SK-N-SH treated with all-trans-retinoic acid at 6 μM for 48 hours (cell line): Measurements from ENCODE around the gene RECQL5.
A peak's percentile ranks its signal among the peaks of the same experiment; 100 is the strongest.

ENCODE experiments used
- ATAC-seq: fragments of 200-7000 bp; cut with Tn5 transposase; 3 replicates; pipeline ENCODE4 v1.9.1; 2020; ENCODE audit warnings: mild to moderate bottlenecking, moderate library complexity
- ARNTL ChIP-seq: fragments of 450-650 bp; formaldehyde crosslinking; IDR thresholded peaks from 2 replicates; pipeline ENCODE4 v1.5.0; 2020; ENCODE audit warnings: low read depth, mild to moderate bottlenecking, moderate library complexity, borderline replicate concordance
- BACH2 ChIP-seq: fragments of 250-450 bp; sonication (Bioruptor Pico); IDR thresholded peaks from 2 replicates; pipeline ENCODE4 v1.9.0; 2021; ENCODE audit warnings: mild to moderate bottlenecking, borderline replicate concordance
- CSDC2 ChIP-seq: fragments of 250-450 bp; sonication (Bioruptor Pico); IDR thresholded peaks from 2 replicates; pipeline ENCODE4 v1.5.0; 2020; ENCODE audit warnings: mild to moderate bottlenecking, moderate library complexity
- ESRRG ChIP-seq: fragments of 250-450 bp; sonication (Bioruptor Pico); IDR thresholded peaks from 2 replicates; pipeline ENCODE4 v1.6.1; 2021; ENCODE audit warnings: mild to moderate bottlenecking
- GLIS3 ChIP-seq: fragments of 250-450 bp; sonication (Bioruptor Pico); IDR thresholded peaks from 2 replicates; pipeline ENCODE4 v1.5.0; 2020; ENCODE audit warnings: mild to moderate bottlenecking, moderate library complexity
- ISL1 ChIP-seq: fragments of 250-450 bp; sonication (Bioruptor Pico); IDR thresholded peaks from 2 replicates; pipeline ENCODE4 v2.1.2; 2022; ENCODE audit warnings: mild to moderate bottlenecking, moderate library complexity
- OSR1 ChIP-seq: fragments of 250-450 bp; sonication (Bioruptor Pico); IDR thresholded peaks from 2 replicates; pipeline ENCODE4 v1.8.0; 2022; ENCODE audit warnings: moderate library complexity, mild to moderate bottlenecking, inconsistent platforms
- PATZ1 ChIP-seq: fragments of 250-450 bp; sonication (Bioruptor Pico); IDR thresholded peaks from 2 replicates; pipeline ENCODE4 v1.8.0; 2020; ENCODE audit warnings: mild to moderate bottlenecking, moderate library complexity, borderline replicate concordance
- POU6F1 ChIP-seq: fragments of 250-450 bp; sonication (Bioruptor Pico); IDR thresholded peaks from 2 replicates; pipeline ENCODE4 v1.8.0; 2021; ENCODE audit warnings: low read depth, mild to moderate bottlenecking, moderate library complexity, borderline replicate concordance
- PPARA ChIP-seq: fragments of 250-450 bp; sonication (Bioruptor Pico); IDR thresholded peaks from 2 replicates; pipeline ENCODE4 v1.5.0; 2020; ENCODE audit warnings: mild to moderate bottlenecking, borderline replicate concordance
- RARB ChIP-seq: fragments of 250-450 bp; sonication (Bioruptor Pico); IDR thresholded peaks from 2 replicates; pipeline ENCODE4 v1.8.0; 2021; ENCODE audit warnings: mild to moderate bottlenecking, moderate library complexity
- SNAI2 ChIP-seq: fragments of 250-450 bp; sonication (Bioruptor Pico); IDR thresholded peaks from 2 replicates; pipeline ENCODE4 v1.5.0; 2020; ENCODE audit warnings: mild to moderate bottlenecking, moderate library complexity
- TCF4 ChIP-seq: fragments of 250-450 bp; sonication (Bioruptor Pico); IDR thresholded peaks from 2 replicates; pipeline ENCODE4 v1.8.0; 2021; ENCODE audit warnings: mild to moderate bottlenecking, moderate library complexity, borderline replicate concordance
- TOX ChIP-seq: fragments of 250-450 bp; sonication (Bioruptor Pico); IDR thresholded peaks from 2 replicates; pipeline ENCODE4 v1.8.0; 2021; ENCODE audit warnings: mild to moderate bottlenecking, moderate library complexity, borderline replicate concordance
- TSHZ2 ChIP-seq: fragments of 250-450 bp; sonication (Bioruptor Pico); IDR thresholded peaks from 2 replicates; pipeline ENCODE4 v1.5.0; 2020; ENCODE audit warnings: mild to moderate bottlenecking, moderate library complexity
- ZC3H10 ChIP-seq: fragments of 250-450 bp; sonication (Bioruptor Pico); IDR thresholded peaks from 2 replicates; pipeline ENCODE4 v1.5.1; 2021; ENCODE audit warnings: mild to moderate bottlenecking, moderate library complexity
- ZFP3 ChIP-seq: fragments of 250-450 bp; sonication (Bioruptor Pico); IDR thresholded peaks from 2 replicates; pipeline ENCODE4 v1.5.0; 2020; ENCODE audit warnings: mild to moderate bottlenecking, moderate library complexity
- ZFP30 ChIP-seq: fragments of 450-650 bp; formaldehyde crosslinking; IDR thresholded peaks from 2 replicates; pipeline ENCODE4 v1.5.0; 2022; ENCODE audit warnings: mild to moderate bottlenecking, moderate library complexity
- ZNF70 ChIP-seq: fragments of 450-650 bp; formaldehyde crosslinking; IDR thresholded peaks from 2 replicates; pipeline ENCODE4 v1.5.0; 2020; ENCODE audit warnings: mild to moderate bottlenecking, moderate library complexity
- ZNF8 ChIP-seq: fragments of 450-650 bp; formaldehyde crosslinking; IDR thresholded peaks from 2 replicates; pipeline ENCODE4 v1.5.0; 2020; ENCODE audit warnings: mild to moderate bottlenecking, moderate library complexity
- TF ChIP-seq, protein P1 (sequence below): fragments of 250-450 bp; sonication (Bioruptor Pico); IDR thresholded peaks from 2 replicates; pipeline ENCODE4 v1.5.1; 2020; ENCODE audit warnings: low read depth, mild to moderate bottlenecking, moderate library complexity
- TF ChIP-seq, protein P2 (sequence below): fragments of 250-450 bp; sonication (Bioruptor Pico); IDR thresholded peaks from 2 replicates; pipeline ENCODE4 v1.5.1; 2021; ENCODE audit warnings: mild to moderate bottlenecking, moderate library complexity

RECQL5 gene

DNA sequence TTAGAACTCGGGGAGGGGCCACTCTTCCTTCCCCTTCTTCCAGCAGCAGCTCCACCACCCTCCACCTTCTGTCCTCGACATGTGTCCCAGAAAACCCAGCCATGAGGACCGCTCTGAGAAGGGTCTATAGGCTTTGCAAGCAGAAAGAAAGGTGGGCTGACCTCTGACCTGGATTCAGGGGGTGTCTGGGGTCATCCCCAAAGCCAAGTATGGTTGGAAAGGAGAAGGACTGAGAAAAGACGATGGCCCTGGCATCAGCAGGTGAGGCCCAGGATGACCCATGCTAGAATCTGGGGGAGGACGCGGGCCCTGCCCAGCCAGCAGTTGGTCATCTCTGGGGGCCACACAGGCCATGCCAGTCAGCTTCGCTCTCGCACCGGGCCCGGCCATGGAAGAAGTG lies 39.9 kb downstream of the RECQL5 start:
- no peak for ATAC-seq
- no peak for TF ChIP-seq ZC3H10 (CRISPR knock-in tag)
- no peak for TF ChIP-seq GLIS3 (CRISPR knock-in tag)
- TF ChIP-seq PPARA (CRISPR knock-in tag), result no peak
- no peak for TF ChIP-seq OSR1 (CRISPR knock-in tag)
- TF ChIP-seq ZNF70 (CRISPR knock-in tag), result no peak
- TF ChIP-seq ZFP3, result no peak
- TF ChIP-seq TCF4, result no peak
- no peak for TF ChIP-seq RARB
- TF ChIP-seq ARNTL (CRISPR knock-in tag), result no peak
- TF ChIP-seq ZNF8 (CRISPR knock-in tag), result no peak

- no peak for ATAC-seq
- TF ChIP-seq CSDC2 (no peak), ZFP3 (no peak), ESRRG (CRISPR knock-in tag) (no peak), ZNF70 (CRISPR knock-in tag) (no peak), RARB (no peak), ZFP30 (CRISPR knock-in tag) (no peak), ISL1 (no peak)
Observed at GRCh38 chr17:75626496-75627038, 40.4 kb downstream of the RECQL5 start.

DNA sequence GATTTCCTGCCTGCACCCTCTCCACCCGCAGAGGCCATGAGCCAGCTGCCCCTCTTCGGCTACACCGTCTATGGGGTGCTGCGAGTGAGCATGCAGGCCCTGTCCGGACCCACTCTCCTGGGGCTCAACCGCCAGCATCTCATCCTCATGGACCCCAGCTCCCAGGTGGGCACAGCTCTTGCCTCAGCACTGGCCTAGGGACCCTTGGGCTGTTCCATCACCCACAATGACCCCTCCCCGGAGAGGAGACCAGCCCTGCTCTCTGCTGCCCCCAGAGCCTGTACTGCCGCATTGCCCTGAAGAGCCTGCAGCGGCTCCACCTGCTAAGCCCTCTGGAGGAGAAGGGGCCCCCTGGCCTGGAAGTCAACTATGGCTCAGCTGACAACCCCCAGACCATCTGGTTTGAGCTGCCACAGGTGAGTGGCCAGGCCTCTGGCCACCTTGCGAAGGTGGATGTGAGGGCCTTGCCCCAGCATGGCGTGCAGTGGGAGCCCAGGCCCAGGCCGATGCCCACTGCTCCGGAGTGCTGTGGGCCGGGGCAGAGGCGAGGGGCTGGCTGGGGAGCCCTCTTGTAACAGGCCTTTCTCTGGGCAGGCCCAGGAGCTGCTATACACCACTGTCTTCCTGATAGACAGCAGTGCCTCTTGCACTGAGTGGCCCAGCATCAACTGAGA lies 41.0 kb downstream of the RECQL5 start:
- no peak for TF ChIP-seq BACH2 (CRISPR knock-in tag)
- no peak for TF ChIP-seq SNAI2
- TF ChIP-seq TOX, result no peak
- TF ChIP-seq ZNF8 (CRISPR knock-in tag), result no peak
- no peak for TF ChIP-seq CSDC2
- TF ChIP-seq PATZ1 (CRISPR knock-in tag), result no peak
- no peak for TF ChIP-seq TCF4
- no peak for TF ChIP-seq POU6F1 (CRISPR knock-in tag)
- TF ChIP-seq GLIS3 (CRISPR knock-in tag), result no peak
- no peak for TF ChIP-seq ISL1
- no peak for TF ChIP-seq TSHZ2 (CRISPR knock-in tag)
- TF ChIP-seq RARB, result no peak
- TF ChIP-seq ZFP3, result no peak
- TF ChIP-seq, protein P1, sequence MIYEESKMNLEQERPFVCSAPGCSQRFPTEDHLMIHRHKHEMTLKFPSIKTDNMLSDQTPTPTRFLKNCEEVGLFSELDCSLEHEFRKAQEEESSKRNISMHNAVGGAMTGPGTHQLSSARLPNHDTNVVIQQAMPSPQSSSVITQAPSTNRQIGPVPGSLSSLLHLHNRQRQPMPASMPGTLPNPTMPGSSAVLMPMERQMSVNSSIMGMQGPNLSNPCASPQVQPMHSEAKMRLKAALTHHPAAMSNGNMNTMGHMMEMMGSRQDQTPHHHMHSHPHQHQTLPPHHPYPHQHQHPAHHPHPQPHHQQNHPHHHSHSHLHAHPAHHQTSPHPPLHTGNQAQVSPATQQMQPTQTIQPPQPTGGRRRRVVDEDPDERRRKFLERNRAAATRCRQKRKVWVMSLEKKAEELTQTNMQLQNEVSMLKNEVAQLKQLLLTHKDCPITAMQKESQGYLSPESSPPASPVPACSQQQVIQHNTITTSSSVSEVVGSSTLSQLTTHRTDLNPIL (CRISPR knock-in tag), result no peak
- TF ChIP-seq, protein P2, sequence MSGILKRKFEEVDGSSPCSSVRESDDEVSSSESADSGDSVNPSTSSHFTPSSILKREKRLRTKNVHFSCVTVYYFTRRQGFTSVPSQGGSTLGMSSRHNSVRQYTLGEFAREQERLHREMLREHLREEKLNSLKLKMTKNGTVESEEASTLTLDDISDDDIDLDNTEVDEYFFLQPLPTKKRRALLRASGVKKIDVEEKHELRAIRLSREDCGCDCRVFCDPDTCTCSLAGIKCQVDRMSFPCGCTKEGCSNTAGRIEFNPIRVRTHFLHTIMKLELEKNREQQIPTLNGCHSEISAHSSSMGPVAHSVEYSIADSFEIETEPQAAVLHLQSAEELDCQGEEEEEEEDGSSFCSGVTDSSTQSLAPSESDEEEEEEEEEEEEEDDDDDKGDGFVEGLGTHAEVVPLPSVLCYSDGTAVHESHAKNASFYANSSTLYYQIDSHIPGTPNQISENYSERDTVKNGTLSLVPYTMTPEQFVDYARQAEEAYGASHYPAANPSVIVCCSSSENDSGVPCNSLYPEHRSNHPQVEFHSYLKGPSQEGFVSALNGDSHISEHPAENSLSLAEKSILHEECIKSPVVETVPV (CRISPR knock-in tag), result no peak
- peak; percentile 74 for ATAC-seq
